Activated CD4-positive, alpha-beta T cell treated with anti-CD3 and anti-CD28 coated beads for 48 hours (primary cell): ENCODE measurements around the gene FBRSL1.
"Not testable (repeated sequence)": the region's sequence is repeated elsewhere in the genome, so short reads cannot be mapped to it uniquely, and the experiment has no call there.

Source experiments
- DNase-seq: peaks from one replicate; pipeline ENCODE4 v3.0.0-alpha.2; 2020

The FBRSL1 gene

DNA sequence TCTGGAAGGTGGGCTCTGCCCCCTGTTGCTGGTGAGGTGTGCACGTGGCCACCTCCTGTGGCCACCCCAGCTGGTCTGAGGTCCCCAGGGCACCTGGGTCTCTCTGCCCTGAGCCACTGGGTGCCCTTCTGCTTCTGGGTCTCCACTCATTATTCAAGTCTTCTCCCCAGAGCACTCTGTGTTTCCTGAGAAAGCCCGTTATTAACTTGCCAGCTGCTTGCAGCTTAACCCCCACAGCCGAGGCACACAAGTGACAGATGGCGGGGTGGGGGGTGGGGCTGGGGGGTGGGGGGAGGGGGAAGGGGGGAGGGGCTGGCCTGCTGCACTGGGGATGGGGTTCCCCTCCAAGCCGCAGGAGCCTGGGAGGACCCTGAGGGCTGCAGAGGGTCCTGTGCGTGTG, 40.5 kb downstream of the FBRSL1 start:
- no peak for DNase-seq

DNA sequence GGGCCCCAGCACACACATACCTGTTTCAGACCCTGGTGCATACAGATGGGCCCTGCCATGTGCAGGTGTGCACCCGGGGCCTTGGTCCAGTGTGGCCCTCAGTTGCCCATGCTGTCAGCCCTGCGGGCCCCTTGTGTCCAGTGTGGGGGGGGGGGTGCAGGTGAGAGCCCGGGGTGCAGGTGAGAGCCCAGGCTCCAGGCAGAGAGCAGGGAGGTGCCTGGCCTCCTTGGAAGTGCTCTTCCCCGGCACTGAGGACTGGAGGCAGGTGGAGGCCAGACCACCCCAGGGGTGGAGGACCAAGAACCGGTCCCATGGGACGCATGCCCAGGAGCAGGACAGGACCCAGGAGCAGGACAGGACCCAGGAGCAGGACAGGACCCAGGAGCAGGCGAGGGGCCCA, 40.9 kb downstream of the FBRSL1 start:
- DNase-seq: no peak

DNA sequence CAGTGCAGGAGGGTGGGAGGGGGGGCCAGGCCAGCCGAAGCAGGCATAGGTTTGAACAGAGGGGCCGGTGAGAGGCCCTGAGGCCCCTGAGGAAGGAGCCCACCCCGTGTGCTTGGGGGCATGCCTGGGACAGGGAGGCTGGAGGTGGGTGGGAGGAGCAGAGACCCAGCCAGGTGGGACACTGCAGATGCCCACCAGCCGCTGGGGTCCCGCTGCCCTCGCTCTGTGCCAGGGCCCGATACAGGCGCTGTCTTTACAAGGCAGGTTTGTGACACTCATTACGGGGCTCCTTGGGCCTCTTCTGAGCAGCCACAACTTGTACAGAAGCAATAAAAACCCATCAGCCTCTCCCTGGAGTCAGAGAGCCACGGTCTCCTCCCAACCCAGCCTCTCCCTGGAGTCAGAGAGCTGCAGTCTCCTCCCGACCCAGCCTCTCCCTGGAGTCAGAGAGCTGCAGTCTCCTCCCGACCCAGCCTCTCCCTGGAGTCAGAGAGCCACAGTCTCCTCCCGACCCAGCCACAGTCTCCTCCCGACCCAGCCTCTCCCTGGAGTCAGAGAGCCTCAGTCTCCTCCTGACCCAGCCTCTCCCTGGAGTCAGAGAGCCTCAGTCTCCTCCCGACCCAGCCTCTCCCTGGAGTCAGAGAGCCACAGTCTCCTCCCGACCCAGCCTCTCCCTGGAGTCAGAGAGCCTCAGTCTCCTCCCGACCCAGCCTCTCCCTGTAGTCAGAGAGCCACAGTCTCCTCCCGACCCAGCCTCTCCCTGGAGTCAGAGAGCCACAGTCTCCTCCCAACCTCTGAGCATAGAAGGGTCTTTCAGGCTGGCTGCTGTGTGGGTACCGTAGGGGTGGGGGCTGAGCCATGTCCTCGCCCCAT, 43.0 kb downstream of the FBRSL1 start:
- DNase-seq: not testable (repeated sequence)

DNA sequence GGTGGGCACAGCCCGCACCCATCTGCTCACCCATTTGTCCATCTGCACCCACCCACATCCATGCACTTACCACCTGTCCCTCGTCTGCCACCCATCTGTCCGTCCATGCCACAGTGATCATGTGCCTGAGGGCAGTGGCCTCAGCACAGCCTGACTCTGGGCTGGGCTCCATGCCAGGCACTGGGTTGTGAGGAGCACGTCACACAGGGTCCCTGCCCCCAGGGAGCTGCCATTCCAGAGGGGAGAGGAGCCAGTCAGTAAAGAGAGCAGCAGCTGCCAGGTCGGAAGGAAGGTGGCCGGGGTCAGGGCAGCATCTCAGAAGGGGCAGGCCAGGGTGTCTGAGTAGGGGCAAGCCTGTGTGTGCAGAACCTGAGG, 43.6 kb downstream of the FBRSL1 start:
- DNase-seq: no peak

DNA sequence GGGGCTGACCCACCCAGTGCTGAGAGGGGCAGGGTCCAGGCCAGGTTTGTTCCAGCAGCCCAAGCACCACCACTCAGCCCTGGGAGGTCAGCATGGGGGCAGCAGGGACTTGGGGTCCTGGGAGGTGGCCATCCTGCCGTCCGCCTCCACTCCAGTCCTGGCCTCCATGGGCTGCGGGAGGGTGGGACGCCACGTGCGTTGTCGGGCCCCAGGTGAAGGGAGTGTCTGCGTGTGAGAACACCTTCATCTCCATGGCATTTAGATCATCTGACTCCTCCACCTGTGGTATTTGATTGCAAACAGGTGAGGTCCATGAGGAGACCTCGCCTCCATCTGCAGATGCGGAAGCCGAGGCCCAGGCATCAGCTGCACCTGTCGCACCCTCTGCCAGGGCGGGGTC, 44.1 kb downstream of the FBRSL1 start:
- DNase-seq: no peak

DNA sequence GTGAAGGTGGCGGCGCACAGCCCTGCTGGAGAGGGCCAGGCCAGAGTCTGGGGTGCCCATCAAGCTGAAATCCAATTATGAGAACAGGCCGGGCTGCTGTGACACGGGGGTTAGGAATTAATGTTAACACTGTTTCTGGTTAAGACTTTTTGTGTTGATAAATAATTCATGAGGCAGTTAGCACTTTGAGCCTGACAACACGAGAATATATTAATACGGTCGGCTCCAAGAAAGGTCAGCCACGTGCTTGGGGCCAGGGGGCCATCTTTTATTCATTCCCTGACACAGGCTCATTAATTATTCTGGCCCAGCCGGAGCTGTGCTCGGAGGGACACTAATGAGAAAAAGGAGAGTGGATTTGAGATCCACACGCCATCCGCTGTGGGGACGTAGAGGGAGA, 45.1 kb downstream of the FBRSL1 start:
- no peak for DNase-seq

DNA sequence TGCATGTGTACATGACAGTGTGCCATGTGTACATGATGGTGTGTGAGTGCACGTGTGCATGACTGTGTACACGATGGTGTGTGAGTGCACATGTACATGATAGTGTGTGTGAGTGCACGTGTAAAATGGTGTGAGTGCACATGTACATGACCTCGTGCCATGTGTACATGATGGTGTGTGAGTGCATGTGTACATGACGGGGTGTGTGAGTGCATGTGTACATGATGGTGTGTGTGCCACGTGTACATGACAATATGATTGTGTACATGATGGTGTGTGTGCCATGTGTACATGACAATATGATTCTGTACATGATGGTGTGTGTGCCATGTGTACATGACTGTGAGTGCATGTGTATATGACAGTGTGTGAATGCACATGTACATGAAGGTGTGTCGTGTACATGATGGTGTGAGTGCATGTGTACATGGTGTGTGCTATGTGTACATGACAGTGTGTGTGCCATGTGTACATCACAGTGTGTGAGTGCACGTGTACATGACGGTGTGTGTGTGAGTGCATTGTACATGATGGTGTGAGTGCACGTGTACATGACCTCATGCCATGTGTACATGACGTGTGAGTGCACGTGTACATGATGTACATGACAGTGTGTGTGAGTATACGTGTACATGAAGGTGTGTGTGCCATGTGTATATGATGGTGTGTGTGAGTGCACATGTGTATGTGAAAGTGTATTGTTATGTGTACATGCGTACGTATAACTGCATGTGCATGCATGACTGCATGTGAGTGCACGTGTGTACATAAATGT, 46.3 kb downstream of the FBRSL1 start:
- no peak for DNase-seq

DNA sequence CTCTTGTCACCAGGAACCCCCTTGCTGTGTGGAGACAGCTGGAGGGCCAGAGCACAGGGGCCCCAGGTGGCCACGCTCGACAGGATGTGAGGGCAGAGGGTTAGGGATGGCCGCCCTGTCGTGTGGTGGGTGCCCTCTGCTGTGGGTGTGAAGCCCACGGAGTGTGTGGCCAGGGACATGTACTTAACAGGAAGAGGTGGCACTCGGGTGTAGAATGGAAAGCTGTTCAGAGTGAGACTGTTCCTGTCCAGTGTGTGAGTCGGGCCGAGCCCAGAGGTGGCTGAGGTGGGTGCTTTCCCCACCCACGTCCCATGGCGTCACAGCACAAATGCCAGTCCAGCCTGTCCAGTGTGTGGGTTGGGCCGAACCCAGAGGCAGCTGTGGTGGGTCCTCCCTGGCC, 47.1 kb downstream of the FBRSL1 start:
- DNase-seq: no peak

DNA sequence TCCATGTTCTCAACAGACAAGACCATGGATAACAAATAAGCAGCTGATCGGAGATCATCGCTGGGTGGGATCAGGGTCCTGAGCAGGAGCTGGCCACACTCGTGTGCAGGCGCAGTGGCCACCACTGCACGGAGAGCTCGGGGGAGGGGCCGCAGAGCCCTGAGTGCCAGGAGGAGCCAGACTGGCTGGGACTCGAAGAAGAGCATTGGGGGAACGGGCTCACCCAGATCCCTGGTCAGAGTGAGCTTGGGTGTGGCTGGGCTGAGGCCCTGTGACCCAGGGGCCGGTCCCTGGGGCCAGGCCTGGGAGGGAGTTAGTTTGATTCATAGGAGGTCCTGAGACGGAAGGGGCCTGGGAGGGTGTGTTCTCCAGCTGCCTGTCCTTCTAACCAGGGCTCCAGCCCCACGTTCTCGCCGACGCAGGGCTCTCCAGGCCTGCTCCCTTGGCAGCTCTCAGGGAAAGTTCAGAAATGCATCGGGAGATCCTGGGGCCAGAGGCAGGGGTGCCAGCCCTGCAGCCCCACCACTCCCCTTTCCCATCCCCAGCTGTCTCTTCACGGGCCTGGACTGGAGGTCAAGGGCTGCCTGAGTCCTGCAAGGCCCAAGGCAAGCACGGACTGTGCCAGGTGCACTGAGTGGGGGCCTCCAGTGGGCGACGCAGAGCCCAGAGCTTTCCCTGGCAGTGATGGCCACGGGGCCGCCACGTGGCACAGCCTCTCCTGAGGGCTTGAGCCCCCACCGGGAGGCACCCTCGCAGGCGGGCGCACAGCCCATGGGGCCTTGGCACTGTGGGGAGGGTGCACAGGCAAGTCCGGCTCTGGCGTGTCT, 48.1 kb downstream of the FBRSL1 start:
- DNase-seq: no peak

DNA sequence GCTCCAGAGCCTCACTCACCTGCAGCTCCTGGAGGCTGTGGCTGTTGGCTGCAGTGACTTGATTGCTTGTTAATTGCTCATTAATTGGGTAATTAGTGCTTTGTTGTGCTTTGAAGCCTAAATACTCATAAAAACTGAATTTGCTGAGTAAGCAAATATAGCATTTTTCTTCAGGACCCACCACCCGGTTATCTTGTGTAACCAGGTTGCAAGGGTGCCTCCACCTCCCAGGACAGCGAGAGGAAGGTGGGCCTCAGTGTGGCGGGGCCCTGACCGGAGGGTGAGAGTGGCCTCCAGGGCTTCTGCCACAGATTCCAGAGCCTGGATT, 48.7 kb downstream of the FBRSL1 start:
- no peak for DNase-seq

DNA sequence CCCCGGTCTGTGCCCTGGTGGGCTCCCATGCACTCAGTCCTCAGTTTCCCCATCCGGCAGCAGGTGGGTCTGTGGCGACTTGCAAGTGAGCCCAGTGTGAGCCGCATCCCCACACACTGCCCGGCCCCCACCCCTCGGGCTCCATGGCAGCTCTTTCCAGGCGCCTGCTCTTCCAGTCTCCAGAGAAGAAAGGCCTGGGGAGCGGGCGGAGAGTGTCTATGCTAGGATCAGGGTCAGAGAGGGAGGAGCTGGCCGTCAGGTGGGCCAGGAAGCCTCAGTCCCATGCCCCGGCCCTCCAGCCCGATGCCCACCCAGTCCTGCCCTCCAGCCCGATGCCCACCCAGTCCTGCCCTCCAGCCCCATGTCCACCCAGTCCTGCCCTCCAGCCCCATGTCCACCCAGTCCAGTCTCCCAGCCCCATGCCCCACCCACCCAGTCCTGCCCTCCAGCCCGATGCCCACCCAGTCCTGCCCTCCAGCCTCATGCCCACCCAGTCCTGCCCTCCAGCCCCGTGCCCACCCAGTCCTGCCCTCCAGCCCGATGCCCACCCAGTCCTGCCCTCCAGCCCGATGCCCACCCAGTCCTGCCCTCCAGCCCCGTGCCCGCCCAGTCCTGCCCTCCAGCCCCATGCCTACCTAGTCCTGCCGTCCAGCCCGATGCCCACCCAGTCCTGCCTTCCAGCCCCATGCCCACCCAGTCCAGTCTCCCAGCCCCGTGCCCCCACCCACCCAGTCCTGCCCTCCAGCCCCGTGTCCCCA, 49.2 kb downstream of the FBRSL1 start:
- no peak for DNase-seq

DNA sequence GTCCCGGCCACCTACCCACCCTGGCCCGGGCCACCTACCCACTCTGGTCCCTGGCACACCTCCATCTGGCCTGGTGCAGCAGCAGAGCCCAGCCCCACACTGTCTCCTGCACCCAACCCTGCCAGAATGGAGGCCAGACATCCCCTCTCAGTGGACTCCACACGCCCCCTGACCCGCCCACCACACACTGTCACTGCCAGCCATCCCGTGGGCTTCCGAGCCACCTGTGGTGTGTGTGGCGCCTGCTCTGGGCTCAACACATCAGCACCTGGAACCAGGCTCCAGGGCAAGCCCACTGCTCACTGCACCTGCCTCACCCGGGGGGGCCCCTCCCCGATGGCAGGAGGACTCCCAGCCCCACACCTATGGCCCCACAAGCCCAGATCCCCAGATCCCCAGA, 50.5 kb downstream of the FBRSL1 start:
- DNase-seq: no peak

DNA sequence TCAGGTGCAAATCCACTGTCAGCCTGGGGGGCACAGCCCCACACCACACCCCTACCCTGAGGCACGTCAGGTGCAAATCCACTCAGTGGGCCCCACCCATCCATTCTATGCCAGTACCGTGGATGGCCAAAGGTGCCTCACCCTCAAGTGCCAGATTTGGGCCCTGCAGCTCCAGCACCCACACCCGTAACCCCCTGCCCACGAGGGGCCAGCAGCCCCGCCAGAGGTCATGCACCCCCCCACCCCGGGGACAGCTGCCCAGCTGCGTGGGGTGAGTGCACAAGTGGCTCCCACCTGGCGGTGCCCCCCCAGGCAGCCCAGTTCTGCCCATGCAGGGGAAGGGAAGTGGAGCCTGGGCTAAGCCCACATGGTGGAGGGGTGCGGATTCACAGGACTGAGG, 51.2 kb downstream of the FBRSL1 start:
- DNase-seq: no peak

DNA sequence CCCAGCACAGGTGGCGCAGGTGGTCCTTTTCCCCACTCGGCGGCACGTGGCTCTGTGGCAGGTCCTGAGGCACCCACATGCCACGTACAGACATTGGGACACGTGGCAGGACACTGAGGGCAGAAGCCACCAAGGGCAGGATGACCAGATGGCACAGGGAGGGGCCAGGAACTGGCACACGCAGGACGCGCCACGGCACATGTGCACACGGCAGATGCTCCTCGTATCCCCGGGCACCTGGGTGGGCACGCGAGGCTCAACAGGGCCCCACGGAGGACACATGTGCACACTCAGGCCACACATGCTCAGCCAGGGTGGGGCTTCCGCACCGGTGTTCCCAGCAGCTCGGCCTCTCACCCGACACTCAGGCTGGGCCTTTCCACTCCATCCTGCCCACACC, 52.0 kb downstream of the FBRSL1 start:
- DNase-seq: no peak

DNA sequence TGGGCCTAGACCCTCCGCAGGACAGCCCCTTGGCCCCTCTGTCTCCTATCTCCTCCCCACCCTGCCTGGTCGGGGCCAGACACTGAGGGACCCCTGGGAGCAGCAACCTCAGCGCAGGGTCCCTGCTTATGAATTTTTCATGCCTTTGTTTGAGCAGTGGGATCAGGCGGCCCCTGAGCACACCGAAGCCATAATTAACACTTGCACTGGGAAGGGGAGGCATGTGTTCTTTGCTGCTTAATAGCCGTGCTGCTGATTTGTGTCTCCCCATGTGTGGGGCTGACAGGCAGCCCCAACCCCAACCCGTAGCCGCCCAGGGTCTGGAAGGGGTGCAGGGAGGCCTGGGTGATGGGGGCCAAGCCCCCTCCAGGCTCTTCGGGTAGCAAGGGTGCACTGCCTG, 52.7 kb downstream of the FBRSL1 start:
- DNase-seq: no peak

DNA sequence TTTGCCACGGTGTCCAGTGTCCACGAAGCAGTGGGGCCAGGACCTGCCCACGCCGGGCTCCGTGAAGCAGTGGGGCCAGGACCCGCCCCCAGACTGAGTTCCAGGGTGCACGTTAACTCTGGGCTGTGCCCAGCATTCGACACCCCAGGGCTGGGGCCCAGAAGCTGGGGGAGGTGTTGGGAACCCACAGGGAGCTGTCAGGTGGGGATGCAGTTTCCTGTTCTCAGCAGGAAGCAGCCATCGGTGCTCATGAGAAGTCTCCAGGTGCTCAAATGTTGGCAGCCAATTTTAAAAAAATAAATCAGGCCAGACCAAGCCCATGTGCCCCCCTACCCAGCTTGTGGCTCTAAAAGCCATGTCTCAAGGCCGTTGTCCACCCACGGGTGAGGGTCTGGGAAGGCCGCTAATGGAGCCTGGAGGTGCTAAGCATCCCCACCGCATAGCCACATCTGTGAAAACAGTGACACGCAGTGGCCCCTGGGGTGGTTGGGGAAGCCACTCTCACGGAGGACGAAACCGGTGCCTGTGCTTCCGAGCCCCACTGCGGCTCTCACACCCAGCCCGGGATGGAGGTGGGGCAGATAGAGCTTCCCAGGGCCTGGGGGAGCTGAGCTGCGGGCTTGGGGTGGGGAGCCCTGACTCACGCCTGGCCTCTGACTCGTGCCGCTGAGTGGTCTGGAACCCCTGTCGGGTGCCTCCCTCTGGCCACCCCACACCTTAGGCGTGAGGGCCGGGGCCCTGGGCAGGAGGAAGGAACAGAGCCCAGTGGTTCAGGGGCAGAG, 53.5 kb downstream of the FBRSL1 start:
- no peak for DNase-seq

DNA sequence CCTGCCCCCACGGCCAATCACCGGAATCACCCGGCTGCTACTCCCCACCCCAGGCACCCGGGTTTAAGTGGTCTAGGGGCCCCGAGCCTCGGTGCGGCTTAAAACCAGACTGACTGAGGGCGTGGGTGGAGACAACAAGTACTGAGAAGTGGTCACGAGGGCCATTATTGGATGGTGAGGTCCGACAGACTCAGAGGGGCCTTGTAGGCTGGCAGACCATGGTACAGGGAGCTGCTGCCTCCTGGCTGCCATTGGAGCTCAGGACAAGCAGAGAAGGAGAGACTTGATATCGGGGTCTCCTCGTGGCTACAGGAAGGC, 54.1 kb downstream of the FBRSL1 start:
- no peak for DNase-seq

DNA sequence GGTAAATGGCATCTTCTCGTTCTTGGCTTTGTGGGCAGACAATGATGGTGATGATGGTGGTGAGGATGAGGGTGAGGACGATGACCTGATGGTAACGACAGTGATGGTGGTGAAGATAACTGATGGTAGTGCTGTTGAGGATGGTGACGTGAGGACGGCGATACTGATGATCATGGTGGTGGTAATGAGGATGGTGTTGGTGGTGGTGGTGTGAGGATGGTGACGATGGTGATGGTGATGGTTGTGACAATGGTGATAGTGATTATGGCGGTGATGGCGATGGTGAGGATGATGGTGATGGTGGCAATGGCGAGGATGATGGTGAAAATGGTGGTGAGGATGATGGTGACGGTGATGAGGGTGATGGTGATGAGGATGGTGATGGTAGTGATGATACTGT, 54.5 kb downstream of the FBRSL1 start:
- DNase-seq: no peak

DNA sequence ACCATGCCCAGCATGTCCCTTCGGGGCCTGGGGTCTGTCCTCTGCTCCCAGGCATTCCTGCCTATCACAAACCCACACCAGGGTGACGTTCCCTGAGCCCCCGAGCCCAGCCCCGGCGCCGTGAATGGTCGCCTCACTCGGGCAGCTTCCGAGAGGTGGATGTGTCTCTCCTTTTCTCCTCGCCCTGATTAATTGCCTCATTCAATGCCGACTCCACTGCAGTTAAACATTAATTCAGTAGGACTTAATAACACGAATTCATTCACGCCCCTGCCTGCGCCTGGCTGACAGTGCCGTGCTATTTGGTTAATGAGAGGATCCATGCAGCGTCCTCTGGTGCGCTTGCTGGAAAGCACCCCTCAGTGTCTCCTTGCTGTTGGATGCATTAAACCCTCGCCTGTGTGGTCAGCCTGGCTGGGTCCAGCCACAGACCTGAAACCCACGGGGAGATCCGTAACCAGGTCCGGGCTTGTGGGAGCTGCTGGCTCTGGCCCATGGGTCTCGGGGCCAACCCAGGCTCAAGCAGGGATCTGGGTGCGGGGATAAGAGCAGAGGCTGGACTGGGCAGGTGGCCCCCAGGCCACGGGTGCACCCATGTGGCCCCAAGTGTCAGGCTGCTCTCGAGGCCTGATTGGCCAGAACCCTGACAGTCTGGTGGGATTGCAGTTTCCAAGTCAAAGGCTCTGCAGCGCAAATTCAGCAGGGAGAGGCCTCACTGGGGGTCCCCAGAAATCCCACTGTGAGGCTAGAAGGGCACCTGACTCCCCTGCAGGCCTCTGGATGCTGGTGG, 55.4 kb downstream of the FBRSL1 start:
- DNase-seq: no peak

DNA sequence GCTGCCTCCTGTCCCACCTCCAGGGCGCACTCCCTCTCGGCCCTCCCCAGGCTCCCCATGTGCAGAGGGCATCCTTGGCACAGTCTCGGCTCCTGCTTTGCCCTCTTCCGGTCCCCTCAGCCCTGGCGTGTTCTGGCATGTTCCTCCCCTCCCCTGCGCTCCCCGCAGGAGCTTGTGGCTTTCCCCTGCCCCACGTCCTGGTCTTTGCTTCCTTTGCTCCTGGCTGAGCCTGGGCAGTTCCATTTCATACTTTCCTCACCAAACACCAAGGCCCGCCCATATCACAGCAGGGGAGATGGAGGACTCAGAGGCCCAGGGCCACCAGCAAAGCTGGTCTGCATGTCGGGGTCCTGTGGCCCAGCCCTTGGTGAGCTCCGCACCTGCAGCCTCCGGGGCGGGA, 56.0 kb downstream of the FBRSL1 start:
- no peak for DNase-seq

DNA sequence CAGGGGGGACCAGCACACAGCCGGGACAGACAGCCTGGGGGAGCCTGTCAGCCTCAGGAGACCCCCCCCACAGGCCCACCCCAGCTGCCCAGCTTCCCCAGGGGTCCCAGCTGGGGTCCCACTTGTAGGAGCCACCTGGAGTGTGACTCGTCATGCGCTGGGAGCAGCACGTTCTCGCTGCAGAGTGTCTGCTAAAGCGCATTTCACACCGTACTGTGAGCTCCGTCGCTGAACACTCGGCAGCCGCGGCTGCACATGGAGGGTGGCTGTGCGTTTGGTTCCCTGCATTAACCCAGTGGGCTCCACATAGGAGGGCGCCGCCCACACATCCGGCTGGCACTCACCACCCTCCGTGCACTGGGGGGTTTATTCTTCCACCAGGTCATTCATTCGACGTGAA, 56.7 kb downstream of the FBRSL1 start:
- no peak for DNase-seq
